ENCODE measurements around the gene WDR73. TPM values are rescaled to one million over a fixed set of nuclear protein-coding genes. Genes with fewer than 3 reads are reported as not detected.

The WDR73 gene
- total and polyA plus RNA-seq, 2 of the 8 experiments (the other 6 are each of a cell fraction or from before 2014, with no cell fraction given): 22.7 to 23.1 TPM

- H4K5ac ChIP-seq (ENCODE audit: insufficient read length, low read depth, low read length): no peak overlapping the region
- no peaks in the 10 kb centered on the region for H3K79me2 ChIP-seq (ENCODE audit: control insufficient read depth in 1 of 2, insufficient read depth in 2 of 2, low read length in 2 of 2)
- H2BK12ac ChIP-seq (ENCODE audit: low read depth, low read length): no peak overlapping the region
- no peak overlapping the region for H3K4ac ChIP-seq (replicated peaks; ENCODE audit: insufficient read length, low read depth, low read length)
- no peak overlapping the region for H3K23ac ChIP-seq (ENCODE audit: insufficient read length)
- DNase-seq (ENCODE audit: low read depth in 1 of 2, low spot score in 2 of 2): no peak
- H3K27me3 ChIP-seq (replicated peaks in 1 of 4; ENCODE audit: control insufficient read depth in 3 of 4, extremely low read depth in 1 of 4, insufficient read depth in 3 of 4, low read length in 3 of 4): peaks cover 0 to 17% (median 2%) of the 10 kb centered on the region in 4 experiments; a peak in 5 of 7 replicates
- no peak overlapping the region for H2BK120ac ChIP-seq (replicated peaks; ENCODE audit: low read depth, low read length)
- no peak overlapping the region for H3K27ac ChIP-seq (ENCODE audit: low read depth, low read length)
- H4K20me1 ChIP-seq (replicated peaks in 1 of 2; ENCODE audit: control insufficient read depth in 1 of 2, insufficient read depth in 2 of 2, low read length in 2 of 2): peaks cover 0 to 5% of the 10 kb centered on the region in 2 experiments
- H2AFZ ChIP-seq (ENCODE audit: low read length): no peak overlapping the region
- H3K4me2 ChIP-seq (ENCODE audit: insufficient read depth in 1 of 2, low read depth in 2 of 2, low read length in 2 of 2): no peak overlapping the region
- no peak overlapping the region for H2AK5ac ChIP-seq (ENCODE audit: low read depth, low read length)
- CTCF ChIA-PET (ENCODE audit: partially characterized antibody): interaction anchor here (0.6 to 6.0 kb wide), 13 partner anchors 9 to 724 kb away, joined by 3 to 42 read pairs (median 3); no protein-coding TSS in a partner anchor
- 89% methylated on average over 9 of the region's 9 CpGs; no CpG with 5 or more reads in 1 of the 2 experiments for WGBS, 2 experiments (ENCODE audit: extremely low coverage in 1 of 2, insufficient coverage in 1 of 2, insufficient read length in 1 of 2, insufficient replicate concordance in 2 of 2, low coverage in 1 of 2, low lambda C conversion rate in 2 of 2, missing lambda C conversion rate in 1 of 2)
- H4K8ac ChIP-seq (ENCODE audit: extremely low read depth, insufficient read depth, low read length): no peak overlapping the region
- POLR2A ChIA-PET (ENCODE audit: partially characterized antibody): interaction anchor here (0.8 to 9.2 kb wide), 7 partner anchors 9 to 27 kb away, joined by 4 to 134 read pairs (median 6); partner anchors contain the start of genes WDR73 and ZSCAN2
- H3K23me2 ChIP-seq (ENCODE audit: low read depth, low read length): peaks cover 14% of the 10 kb centered on the region
- no peaks in the 10 kb centered on the region for H3K36me3 ChIP-seq (ENCODE audit: control insufficient read depth in 2 of 4, insufficient read depth in 4 of 4, low read length in 3 of 4)
- H3K9me3 ChIP-seq (ENCODE audit: insufficient read depth in 2 of 2, low read depth in 1 of 2, low read length in 1 of 2): no peaks in the 10 kb centered on the region
- no peak overlapping the region for H2BK20ac ChIP-seq (ENCODE audit: low read length)
- H3K4me1 ChIP-seq (replicated peaks in 1 of 4; ENCODE audit: control insufficient read depth in 3 of 4, insufficient read depth in 4 of 4, low read length in 3 of 4): peaks cover 0 to 3% (median 0%) of the 10 kb centered on the region in 4 experiments; a peak in 2 of 7 replicates
- no peak overlapping the region for H3K14ac ChIP-seq (ENCODE audit: insufficient read length)
- H4K91ac ChIP-seq (replicated peaks; ENCODE audit: insufficient read length, low read length): no peak overlapping the region
- H3K4me3 ChIP-seq (ENCODE audit: extremely low read depth in 1 of 4, insufficient read depth in 2 of 4, low read depth in 3 of 4, low read length in 4 of 4): no peak overlapping the region
- H3K18ac ChIP-seq (ENCODE audit: extremely low read depth, low read length): no peak overlapping the region
- no peaks in the 10 kb centered on the region; the same call in 1 of the 2 replicates for H3K79me1 ChIP-seq (ENCODE audit: low read depth, low read length)
- FAIRE-seq: no peak
- no peak overlapping the region for H3K56ac ChIP-seq (replicated peaks; ENCODE audit: insufficient read length, low read depth, low read length)
- H3K9ac ChIP-seq (replicated peaks in 1 of 4; ENCODE audit: extremely low read depth in 1 of 4, low read depth in 3 of 4, low read length in 3 of 4): no peak overlapping the region
- H2BK5ac ChIP-seq (ENCODE audit: low read depth, low read length): no peak overlapping the region
- H2BK15ac ChIP-seq (ENCODE audit: low read length): no peak overlapping the region
Measured at GRCh38 chr15:84629033-84629432, 25.1 kb downstream of the WDR73 start.
